LNCAP (cell line): Measurements from ENCODE around the gene DNAH1.

Experiments used
- CTCF ChIP-seq: fragments of 450-650 bp; IDR thresholded peaks from 2 replicates; pipeline ENCODE4 v1.5.1; 2017; ENCODE audit warnings: mild to moderate bottlenecking

Gene DNAH1

GRCh38 chr3:52395503-52395865 is 79.4 kb downstream of the DNAH1 start:
- no peak for TF ChIP-seq CTCF

GRCh38 chr3:52396011-52396906 is 80.1 kb downstream of the DNAH1 start:
- no peak for TF ChIP-seq CTCF

- no peak for TF ChIP-seq CTCF
These were observed 80.9 kb downstream of the DNAH1 start for GRCh38 chr3:52396907-52397591.

- TF ChIP-seq CTCF, result no peak
These were observed 81.7 kb downstream of the DNAH1 start for GRCh38 chr3:52397676-52398399.

- TF ChIP-seq CTCF, result no peak
These were observed 82.6 kb downstream of the DNAH1 start for GRCh38 chr3:52398670-52399081.

- no peak for TF ChIP-seq CTCF
These were observed 83.0 kb downstream of the DNAH1 start for GRCh38 chr3:52399131-52399530.

GRCh38 chr3:52399593-52399992 is 83.5 kb downstream of the DNAH1 start:
- TF ChIP-seq CTCF, result no peak
